ENCODE measurements around the gene YPEL2. TPM values are rescaled to one million over a fixed set of nuclear protein-coding genes. Genes with fewer than 3 reads are reported as not detected.
A peak's percentile ranks its signal among the peaks of the same experiment; 100 is the strongest.

The YPEL2 gene
- polyA plus RNA-seq, 2 of the 4 experiments (the other 2 are of a cell fraction): 5.4 to 8.2 TPM

- CTCF ChIA-PET: interaction anchor here (1.8 kb wide), 1 partner anchor 11 kb away, joined by 8 read pairs; no protein-coding TSS in a partner anchor
- no peak for FAIRE-seq
- TF ChIP-seq GATA3 (IDR thresholded peaks at IDR 0.05; ENCODE audit: borderline replicate concordance): no peak
- no peak for TF ChIP-seq HOXB5 (CRISPR knock-in tag; IDR thresholded peaks at IDR 0.05)
- TF ChIP-seq HDAC2 (IDR thresholded peaks at IDR 0.05): no peak
- TF ChIP-seq RFX5 (IDR thresholded peaks at IDR 0.05): no peak
- no peak for TF ChIP-seq TFCP2L1 (CRISPR knock-in tag; IDR thresholded peaks at IDR 0.05)
- TF ChIP-seq FOSB (CRISPR knock-in tag; IDR thresholded peaks at IDR 0.05): no peak
- TF ChIP-seq PBX3 (IDR thresholded peaks at IDR 0.05): no peak
- TF ChIP-seq FOSL2 (IDR thresholded peaks at IDR 0.05): no peak
- TF ChIP-seq FOSL2 (CRISPR knock-in tag; IDR thresholded peaks at IDR 0.05): no peak
- TF ChIP-seq NR3C1 (IDR thresholded peaks at IDR 0.05): no peak
- no peak for TF ChIP-seq ESRRA (IDR thresholded peaks at IDR 0.05; ENCODE audit: borderline replicate concordance, low read length)
- 64% methylated on average over 8 of the region's 8 CpGs for WGBS (ENCODE audit: missing lambda C conversion rate)
- ATAC-seq: peak in 1 of 2 experiments; percentile 15; a peak in 1 of 6 replicates
- peaks cover 40% of the 10 kb centered on the region for H3K4me1 ChIP-seq
- H3K27ac ChIP-seq: 0 out of 6 replicates have a peak overlapping the region, but pooled peaks of 1 of the 2 experiments have one; percentile 1
- peak overlapping the region; percentile 21; the same call in 2 of the 3 replicates for H3K4me2 ChIP-seq
- H3K9me3 ChIP-seq: no peaks in the 10 kb centered on the region
- no peak overlapping the region for H3K4me3 ChIP-seq
- DNase-seq (ENCODE audit: low read depth in 1 of 2, low spot score in 1 of 2): no peak
- POLR2A ChIA-PET: no interaction called here
Observed at GRCh38 chr17:59366773-59367656, 35.6 kb downstream of the YPEL2 start.

- WGBS (ENCODE audit: missing lambda C conversion rate): 48% methylated on average over 1 of the region's 1 CpG
- H3K4me1 ChIP-seq: peaks cover 38% of the 10 kb centered on the region
- FAIRE-seq: no peak
- DNase-seq (ENCODE audit: low read depth in 1 of 2, low spot score in 1 of 2): no peak
- ATAC-seq: no peak; a peak in 2 of 6 replicates
- no peaks in the 10 kb centered on the region for H3K9me3 ChIP-seq
- H3K27ac ChIP-seq: no peak overlapping the region
- no peak for TF ChIP-seq NPAS2 (CRISPR knock-in tag; IDR thresholded peaks at IDR 0.05; ENCODE audit: borderline replicate concordance)
- TF ChIP-seq NFE2L2 (conservative IDR thresholded peaks at IDR 0.05; ENCODE audit: low read length): no peak
- no peak for TF ChIP-seq FOSL2 (IDR thresholded peaks at IDR 0.05)
- TF ChIP-seq FOSL2 (CRISPR knock-in tag; IDR thresholded peaks at IDR 0.05): no peak
- no peak for TF ChIP-seq FOSB (CRISPR knock-in tag; IDR thresholded peaks at IDR 0.05)
- ChIA-PET POLR2A (no interaction called here), CTCF (interaction anchor here (1.2 to 1.9 kb wide), 3 partner anchors 12 to 38 kb away, joined by 3 to 6 read pairs (median 5); no protein-coding TSS in a partner anchor)
- no peak overlapping the region for H3K4me3 ChIP-seq
- 0 out of 3 replicates have a peak overlapping the region, but pooled peaks have one; percentile 1 for H3K4me2 ChIP-seq
Observed at GRCh38 chr17:59367657-59368045, 36.2 kb downstream of the YPEL2 start.

- H3K4me2 ChIP-seq: no peak overlapping the region
- H3K4me1 ChIP-seq: peaks cover 35% of the 10 kb centered on the region
- no peak for DNase-seq (ENCODE audit: low read depth in 1 of 2, low spot score in 1 of 2)
- FAIRE-seq: no peak
- CTCF ChIA-PET: interaction anchor here (0.6 to 1.9 kb wide), 5 partner anchors 12 to 72 kb away, joined by 3 to 6 read pairs (median 3); no protein-coding TSS in a partner anchor
- 0 out of 2 replicates have a peak, but pooled peaks have one; percentile 24 for TF ChIP-seq GATA3 (IDR thresholded peaks at IDR 0.05; ENCODE audit: borderline replicate concordance)
- TF ChIP-seq ZC3H11A (IDR thresholded peaks at IDR 0.05): no peak
- no peak overlapping the region for H3K27ac ChIP-seq
- ATAC-seq: no peak
- POLR2A ChIA-PET: no interaction called here
- H3K4me3 ChIP-seq: no peak overlapping the region
- WGBS (ENCODE audit: missing lambda C conversion rate): 80% methylated on average over 7 of the region's 7 CpGs
- no peaks in the 10 kb centered on the region for H3K9me3 ChIP-seq
Observed at GRCh38 chr17:59368218-59368857, 36.9 kb downstream of the YPEL2 start.

GRCh38 chr17:59369031-59369975 is 37.8 kb downstream of the YPEL2 start:
- POLR2A ChIA-PET: no interaction called here
- no peak overlapping the region for H3K27ac ChIP-seq
- no peak for DNase-seq (ENCODE audit: low read depth in 1 of 2, low spot score in 1 of 2)
- FAIRE-seq: no peak
- H3K9me3 ChIP-seq: no peaks in the 10 kb centered on the region
- H3K4me1 ChIP-seq: peaks cover 35% of the 10 kb centered on the region
- no peak for ATAC-seq
- no peak overlapping the region for H3K4me2 ChIP-seq
- WGBS (ENCODE audit: missing lambda C conversion rate): 76% methylated on average over 9 of the region's 9 CpGs
- CTCF ChIA-PET: interaction anchor here (0.6 to 1.9 kb wide), 8 partner anchors 13 to 72 kb away, joined by 3 to 6 read pairs (median 4); no protein-coding TSS in a partner anchor
- H3K4me3 ChIP-seq: no peak overlapping the region
- TF ChIP-seq CTCF (IDR thresholded peaks at IDR 0.05) (no peak), ZFP36 (IDR thresholded peaks at IDR 0.05; ENCODE audit: borderline replicate concordance, partially characterized antibody) (no peak), RFX5 (IDR thresholded peaks at IDR 0.05) (no peak), HES2 (IDR thresholded peaks at IDR 0.05) (no peak), NFE2L2 (conservative IDR thresholded peaks at IDR 0.05; ENCODE audit: low read length) (no peak), JUN (IDR thresholded peaks at IDR 0.05) (no peak), USF2 (IDR thresholded peaks at IDR 0.05) (no peak), FOSB (CRISPR knock-in tag; IDR thresholded peaks at IDR 0.05) (no peak), RAD21 (conservative IDR thresholded peaks at IDR 0.05 in 1 of 2, IDR thresholded peaks at IDR 0.05 in 1 of 2) (no peak), EHMT2 (IDR thresholded peaks at IDR 0.05; ENCODE audit: low read depth) (no peak), MAFK (IDR thresholded peaks at IDR 0.05; ENCODE audit: partially characterized antibody) (no peak), HDAC2 (IDR thresholded peaks at IDR 0.05) (no peak)

Measured in A549 (cell line).